Stimulated activated CD4-positive, alpha-beta T cell treated with anti-CD3 and anti-CD28 coated beads, Interleukin-12 subunit alpha, Interleukin-12 subunit beta, amount 100 ng/mL, for 4 hours (primary cell): ENCODE measurements around the gene INSYN2B.

Source experiments
- DNase-seq: peaks from one replicate; pipeline ENCODE4 v3.0.0-alpha.2; 2020

The INSYN2B gene

GRCh38 chr5:169881702-169882303 lies 98.5 kb downstream of the INSYN2B start:
- no peak for DNase-seq

GRCh38 chr5:169880785-169881184 lies 99.5 kb downstream of the INSYN2B start:
- DNase-seq = no peak

GRCh38 chr5:169880012-169880663 lies 100.2 kb downstream of the INSYN2B start:
- DNase-seq = no peak

GRCh38 chr5:169876386-169876785 lies 103.9 kb downstream of the INSYN2B start:
- DNase-seq = no peak

- no peak for DNase-seq
These were observed 104.6 kb downstream of the INSYN2B start for GRCh38 chr5:169875731-169876130.

GRCh38 chr5:169875091-169875728 lies 105.1 kb downstream of the INSYN2B start:
- DNase-seq = no peak

GRCh38 chr5:169874621-169875020 lies 105.7 kb downstream of the INSYN2B start:
- DNase-seq = no peak

GRCh38 chr5:169873642-169874041 lies 106.7 kb downstream of the INSYN2B start:
- no peak for DNase-seq

GRCh38 chr5:169871826-169872490 lies 108.3 kb downstream of the INSYN2B start:
- DNase-seq = no peak

GRCh38 chr5:169870211-169870610 lies 110.1 kb downstream of the INSYN2B start:
- no peak for DNase-seq

- no peak for DNase-seq
These were observed 111.2 kb downstream of the INSYN2B start for GRCh38 chr5:169869066-169869465.

- no peak for DNase-seq
These were observed 112.9 kb downstream of the INSYN2B start for GRCh38 chr5:169867347-169867746.

- DNase-seq = no peak
These were observed 115.8 kb downstream of the INSYN2B start for GRCh38 chr5:169864483-169864882.

GRCh38 chr5:169862391-169862811 lies 117.9 kb downstream of the INSYN2B start:
- DNase-seq = no peak

GRCh38 chr5:169861934-169862333 lies 118.4 kb downstream of the INSYN2B start:
- no peak for DNase-seq

- no peak for DNase-seq
These were observed 118.9 kb downstream of the INSYN2B start for GRCh38 chr5:169861433-169861832.

GRCh38 chr5:169860585-169860984 lies 119.7 kb downstream of the INSYN2B start:
- no peak for DNase-seq

GRCh38 chr5:169856571-169856970 lies 123.7 kb downstream of the INSYN2B start:
- DNase-seq = no peak

- DNase-seq = no peak
These were observed 128.9 kb downstream of the INSYN2B start for GRCh38 chr5:169851321-169851850.

- DNase-seq = no peak
These were observed 129.9 kb downstream of the INSYN2B start for GRCh38 chr5:169850409-169850808.

GRCh38 chr5:169848792-169849191 lies 131.5 kb downstream of the INSYN2B start:
- no peak for DNase-seq

GRCh38 chr5:169848271-169848670 lies 132.0 kb downstream of the INSYN2B start:
- DNase-seq = no peak

GRCh38 chr5:169847519-169847918 lies 132.8 kb downstream of the INSYN2B start:
- no peak for DNase-seq

GRCh38 chr5:169842699-169843098 lies 137.6 kb downstream of the INSYN2B start:
- no peak for DNase-seq
